Pancreas (tissue), 10 donors: ENCODE measurements around the gene OSM. TPM values are rescaled to one million over a fixed set of nuclear protein-coding genes. Genes with fewer than 3 reads are reported as not detected.

Source experiments
- ATAC-seq, 4 donors: fragments of 200-7000 bp; cut with Tn5 transposase; one replicate each; pipeline versions ENCODE4 v1.8.0 to v1.9.1; 2020; ENCODE audit warnings: mild to moderate bottlenecking in 4 of 4, moderate library complexity in 4 of 4
- DNase-seq, 6 donors: peaks; one replicate each; pipeline ENCODE4 v3.0.0-alpha.2; 2020
- FAIRE-seq: peaks from 2 replicates; lab custom pipeline; 2012; peaks lifted over from hg19 to GRCh38; lab: Jason Lieb, UNC
- H3K27ac ChIP-seq, 4 donors: fragments of 200-600 bp; sonication (generic); 1 replicate in 3 of 4; 2 replicates in 1 of 4; pipeline versions ENCODE4 v1.5.0 to v1.8.0; 2020
- H3K27me3 ChIP-seq, 4 donors: fragments of 200-600 bp; one replicate each; pipeline ENCODE4 v1.8.0; 2021
- H3K36me3 ChIP-seq, 3 donors: fragments of 200-600 bp; sonication (generic) in 1 of 3; one replicate each; pipeline versions ENCODE4 v1.5.0 to v1.8.0; 2020 to 2021
- H3K4me1 ChIP-seq, 3 donors: fragments of 200-600 bp; one replicate each; pipeline ENCODE4 v1.8.0; 2021
- H3K4me3 ChIP-seq, 4 donors: fragments of 200-600 bp; sonication (generic) in 2 of 4; one replicate each; pipeline versions ENCODE4 v1.5.0 to v1.8.0; 2020 to 2021
- H3K9me3 ChIP-seq, 4 donors: fragments of 200-600 bp; one replicate each; pipeline ENCODE4 v1.8.0; 2021
- CTCF ChIP-seq, 4 donors: fragments of 200-600 bp; sonication (generic) in 3 of 4; IDR thresholded peaks; one replicate each; pipeline versions ENCODE4 v1.5.0 to v1.8.0; 2021; ENCODE audit warnings: antibody characterized with exemption in 4 of 4
- WGBS, 2 donors: extraction: QIAGEN DNeasy Blood & Tissue Kit; methylation state at CpG; one replicate each; pipeline ENCODE4 v1.1.7; 2013; 5-methylcytosine and 5-hydroxymethylcytosine counted together
- intact Hi-C, 3 donors: fragments of 100-400 bp; cut with DNase I; formaldehyde crosslinking; loops; one replicate each; pipeline versions ENCODE4 v1.11.1 to v1.14.2; 2022
- polyA plus RNA-seq, 2 donors: library from polyadenylated mRNA; stranded (reverse); fragments of 200-250 nt; gene quantifications; one replicate each; pipeline ENCODE4 v1.2.3, GENCODE V29; 2013
- total RNA-seq, 6 donors: library from RNA; stranded (reverse); fragmentation: NEBNext Ultra II Directional in 4 of 6; extraction: Animal tissue kit (Norgen Biotek cat#: 25700) in 4 of 6; gene quantifications; one replicate each; pipeline versions ENCODE4 v1.2.1 to v1.2.4, GENCODE V29; 2021 to 2023
- donor health status: healthy with polysubstance abuse.
- donor health status: DM: no; HTN: no; CAD: no; lungs with moderate emphysema.
- donor health status: DM: no; HTN: no; CAD: no.
- donor health status: control.
- donor health status: control.
- donor health status: Bipolar disorder and iron deficiency.
- donor health status: DM: yes; HTN: yes; CAD: no.
- donor health status: DM: no; HTN: no; CAD: no.
- donor health status: DM: no; HTN: no; CAD: no.
- donor health status: DM: yes; HTN: yes; CAD: no.

The OSM gene
- total RNA-seq (1 to 10 TPM in 2 of 6 donors, under 1 TPM in 3, not detected in 1; 0.13 to 1.5 (median 0.38) TPM), polyA plus RNA-seq (under 1 TPM; 0.23 to 0.26 TPM)

- no peaks in the 10 kb centered on the region for H3K36me3 ChIP-seq
- H3K4me1 ChIP-seq = no peaks in the 10 kb centered on the region
- intact Hi-C loops = no loop called here
- FAIRE-seq = no peak
- 74 to 84% methylated on average over 35 of the region's 35 CpGs for WGBS, 2 donors
- H3K9me3 ChIP-seq = no peaks in the 10 kb centered on the region
- peak within 1 kb of the TSS in 2 of 4 donors; percentile 62 to 68 for H3K27ac ChIP-seq
- peak within 1 kb of the TSS in 1 of 4 donors; percentile 32 for H3K4me3 ChIP-seq
- H3K27me3 ChIP-seq = no peaks in the 10 kb centered on the region
- peak in 2 of 6 donors; percentile 56 to 74 for DNase-seq
- TF ChIP-seq CTCF (IDR thresholded peaks at IDR 0.05) = no peak
- ATAC-seq = peak in 3 of 4 donors; percentile 8 to 35 (median 26)
These were observed at the start of gene OSM for GRCh38 chr22:30266445-30267381. TSS of gene OSM (minus strand) at chr22:30266851. CDS start at chr22:30266799, 52 bp downstream.

- no peaks in the 10 kb centered on the region for H3K9me3 ChIP-seq
- peaks cover 9 to 15% (median 10%) of the 10 kb centered on the region in 3 donors for H3K4me1 ChIP-seq
- intact Hi-C loops = no loop called here
- no peak for DNase-seq
- FAIRE-seq = no peak
- no peak overlapping the region for H3K27ac ChIP-seq
- WGBS, 2 donors = 90 to 91% methylated on average over 2 of the region's 2 CpGs
- ATAC-seq = no peak
- no peaks in the 10 kb centered on the region for H3K27me3 ChIP-seq
- no peak for TF ChIP-seq CTCF (IDR thresholded peaks at IDR 0.05)
- H3K4me3 ChIP-seq = no peak overlapping the region
- no peaks in the 10 kb centered on the region for H3K36me3 ChIP-seq
These were observed 49.4 kb upstream of the OSM start for GRCh38 chr22:30315962-30316576.

GRCh38 chr22:30314915-30315314, 48.3 kb upstream of the OSM start:
- Histone ChIP-seq H3K4me3 (no peak overlapping the region), H3K9me3 (no peaks in the 10 kb centered on the region), H3K4me1 (peaks cover 21 to 26% (median 21%) of the 10 kb centered on the region in 3 donors), H3K27ac (peak overlapping the region in 1 of 4 donors; percentile 6), H3K27me3 (no peaks in the 10 kb centered on the region), H3K36me3 (no peaks in the 10 kb centered on the region)
- FAIRE-seq = no peak
- no peak for DNase-seq
- no peak for ATAC-seq
- intact Hi-C loops = no loop called here
- no peak for TF ChIP-seq CTCF (IDR thresholded peaks at IDR 0.05)
- 80 to 82% methylated on average over 8 of the region's 8 CpGs for WGBS, 2 donors

GRCh38 chr22:30313527-30314363, 47.1 kb upstream of the OSM start:
- intact Hi-C loops = no loop called here
- H3K4me1 ChIP-seq = peaks cover 27 to 35% (median 28%) of the 10 kb centered on the region in 3 donors
- FAIRE-seq = no peak
- no peak for DNase-seq
- WGBS, 2 donors = 78 to 84% methylated on average over 6 to 7 of the region's 8 CpGs
- no peak for ATAC-seq
- peak overlapping the region in 1 of 4 donors; percentile 6 for H3K27ac ChIP-seq
- no peaks in the 10 kb centered on the region for H3K27me3 ChIP-seq
- TF ChIP-seq CTCF (IDR thresholded peaks at IDR 0.05) = no peak
- H3K9me3 ChIP-seq = no peaks in the 10 kb centered on the region
- H3K4me3 ChIP-seq = no peak overlapping the region
- H3K36me3 ChIP-seq = no peaks in the 10 kb centered on the region
